NOMO-1 treated with dmso at 0.1 percent for 144 hours (cell line): Measurements from ENCODE around the gene QSOX1.
"Not testable (repeated sequence)": the region's sequence is repeated elsewhere in the genome, so short reads cannot be mapped to it uniquely, and the experiment has no call there.

Source experiments
- DNase-seq: peaks from one replicate; lab custom pipeline; 2025; ENCODE audit not compliant: unreplicated experiment; lab: John Stamatoyannopoulos, UW

QSOX1 gene

DNA sequence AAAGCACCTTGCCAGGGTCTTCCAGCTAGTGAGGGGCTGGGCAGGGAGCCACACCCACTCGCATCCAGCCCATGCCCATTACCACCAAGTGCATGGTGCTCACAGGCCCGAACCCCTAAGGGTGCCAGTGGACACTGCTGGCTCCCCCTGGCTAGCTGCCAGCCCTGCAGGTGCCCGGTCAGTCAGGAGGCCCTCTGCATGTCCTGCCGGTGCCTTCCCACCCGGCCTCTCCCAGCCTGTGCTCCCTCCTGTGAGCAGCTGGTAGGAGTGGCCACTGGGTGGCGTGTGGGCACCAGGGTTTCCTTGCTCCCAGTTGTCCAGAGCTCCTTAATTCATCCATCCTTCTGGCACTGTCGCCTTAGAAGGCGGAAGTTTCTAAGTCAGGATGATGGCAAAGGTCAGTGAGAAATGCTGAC is 33.4 kb downstream of the QSOX1 start:
- no peak for DNase-seq

DNA sequence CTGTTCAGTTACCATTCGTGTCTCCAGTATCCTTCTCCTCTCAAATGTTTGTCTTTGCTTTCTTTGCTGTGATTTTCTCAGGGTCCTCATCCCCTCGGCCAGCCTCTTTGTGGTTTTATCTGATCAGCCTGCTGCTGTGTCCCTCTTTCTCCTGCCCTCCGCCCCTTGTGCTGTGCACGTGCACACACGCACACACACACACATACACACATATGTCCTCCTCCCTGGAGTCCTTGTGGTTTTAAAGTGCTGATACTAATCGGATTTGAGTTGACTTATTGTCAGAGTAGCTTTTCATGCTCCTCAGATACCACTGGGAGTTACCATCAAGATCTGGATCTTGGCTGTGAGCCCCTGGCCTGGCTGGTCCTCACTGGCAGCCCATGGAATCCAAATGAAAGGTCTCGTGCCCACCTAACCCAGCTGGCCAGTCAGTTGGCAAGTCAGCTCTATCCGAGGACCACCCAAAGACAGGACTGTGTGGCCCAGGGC is 34.1 kb downstream of the QSOX1 start:
- DNase-seq, result no peak

DNA sequence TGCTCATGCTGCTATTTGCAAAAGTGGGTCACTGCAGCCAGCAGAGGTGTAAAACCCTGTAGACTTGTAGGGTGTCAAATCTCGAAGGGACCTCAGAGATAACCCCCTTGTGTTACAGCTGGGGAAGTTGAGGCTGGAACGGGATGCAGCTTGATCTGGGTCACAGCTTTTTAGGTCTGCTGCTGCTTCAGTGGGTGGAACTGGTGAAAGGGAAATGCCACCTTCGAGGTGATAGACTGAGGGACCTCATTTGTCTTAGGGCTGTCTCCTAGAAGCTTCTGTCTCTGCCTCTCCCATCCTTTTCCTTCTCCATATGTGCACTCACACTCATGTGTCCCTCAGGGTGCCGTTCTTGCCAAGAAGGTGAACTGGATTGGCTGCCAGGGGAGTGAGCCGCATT is 35.4 kb downstream of the QSOX1 start:
- DNase-seq, result no peak

DNA sequence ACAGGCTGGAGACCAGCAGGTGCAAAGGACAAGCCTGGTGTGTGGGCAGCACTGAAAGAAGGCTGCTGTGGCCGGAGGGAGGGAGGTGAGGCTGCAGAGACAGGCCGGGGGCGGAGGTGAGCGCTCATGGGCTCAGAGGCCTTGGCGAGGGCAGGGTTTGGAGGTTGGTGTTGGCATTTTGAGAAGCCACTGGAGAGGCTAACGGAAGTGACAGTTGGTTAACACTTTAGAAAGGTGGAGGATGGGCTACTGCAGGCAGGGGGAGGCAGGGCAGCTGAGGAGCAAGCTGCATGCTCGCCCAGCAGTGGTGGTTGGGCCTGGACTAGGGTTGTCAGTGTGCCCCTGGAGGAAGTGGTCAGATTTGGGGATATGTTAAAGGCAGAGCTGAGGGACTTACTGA is 37.5 kb downstream of the QSOX1 start:
- no peak for DNase-seq

DNA sequence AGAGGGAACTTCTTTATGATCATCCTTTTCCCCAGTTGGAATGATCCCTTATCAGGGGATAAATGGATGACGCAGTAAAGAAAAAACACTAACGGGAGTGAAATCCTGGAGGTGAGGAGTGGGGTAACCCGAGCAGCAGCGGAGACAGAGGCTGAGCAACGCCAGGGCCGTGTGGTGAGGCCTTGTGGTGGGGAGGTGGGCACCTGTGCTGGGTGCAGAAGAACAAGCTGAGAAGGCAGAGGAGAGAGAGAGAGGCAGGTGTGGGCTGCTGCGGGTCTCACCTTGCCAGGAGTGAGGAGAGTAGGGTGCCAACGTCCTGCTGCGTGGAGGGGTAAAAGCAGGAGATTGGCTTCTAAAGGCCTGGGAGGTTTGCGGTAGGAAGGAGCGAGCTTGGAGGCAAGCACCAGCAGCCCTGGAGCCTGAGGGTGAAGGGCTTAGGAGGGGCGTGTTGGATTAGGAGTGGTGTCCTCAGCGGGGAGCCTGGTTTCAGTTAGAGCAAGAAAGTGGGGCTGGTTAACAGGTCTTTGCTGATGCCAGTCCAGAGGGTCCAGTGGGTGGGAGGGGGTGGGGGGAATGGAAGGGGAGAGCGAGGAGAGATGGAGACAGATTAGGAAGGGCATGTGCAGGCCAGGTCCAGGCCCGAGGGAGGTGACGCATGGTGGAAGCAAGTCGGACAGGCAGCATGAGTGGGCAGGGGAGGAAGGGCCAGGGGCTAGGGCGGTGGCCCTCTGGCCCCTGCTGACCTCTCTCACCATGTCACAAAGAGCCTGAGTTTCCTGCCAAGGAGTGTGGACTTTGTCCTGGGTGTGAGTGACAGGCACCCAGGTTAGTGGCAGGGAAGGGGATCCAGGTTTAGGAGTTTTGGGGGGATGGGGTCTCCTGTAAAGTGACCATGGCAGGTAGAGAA is 38.7 kb downstream of the QSOX1 start:
- DNase-seq, result no peak

DNA sequence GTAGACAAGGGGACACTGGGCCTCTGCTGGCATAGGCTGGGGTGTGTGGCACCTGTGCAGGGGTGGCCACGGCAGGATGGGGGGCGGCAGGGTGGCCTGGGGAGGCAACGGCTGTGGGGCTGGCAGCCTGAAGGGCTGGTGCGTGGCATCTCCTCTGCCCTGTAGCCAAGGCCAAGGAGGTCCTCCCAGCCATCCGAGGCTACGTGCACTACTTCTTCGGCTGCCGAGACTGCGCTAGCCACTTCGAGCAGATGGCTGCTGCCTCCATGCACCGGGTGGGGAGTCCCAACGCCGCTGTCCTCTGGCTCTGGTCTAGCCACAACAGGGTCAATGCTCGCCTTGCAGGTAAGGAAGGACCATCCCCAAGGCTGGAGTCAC is 39.4 kb downstream of the QSOX1 start:
- no peak for DNase-seq

DNA sequence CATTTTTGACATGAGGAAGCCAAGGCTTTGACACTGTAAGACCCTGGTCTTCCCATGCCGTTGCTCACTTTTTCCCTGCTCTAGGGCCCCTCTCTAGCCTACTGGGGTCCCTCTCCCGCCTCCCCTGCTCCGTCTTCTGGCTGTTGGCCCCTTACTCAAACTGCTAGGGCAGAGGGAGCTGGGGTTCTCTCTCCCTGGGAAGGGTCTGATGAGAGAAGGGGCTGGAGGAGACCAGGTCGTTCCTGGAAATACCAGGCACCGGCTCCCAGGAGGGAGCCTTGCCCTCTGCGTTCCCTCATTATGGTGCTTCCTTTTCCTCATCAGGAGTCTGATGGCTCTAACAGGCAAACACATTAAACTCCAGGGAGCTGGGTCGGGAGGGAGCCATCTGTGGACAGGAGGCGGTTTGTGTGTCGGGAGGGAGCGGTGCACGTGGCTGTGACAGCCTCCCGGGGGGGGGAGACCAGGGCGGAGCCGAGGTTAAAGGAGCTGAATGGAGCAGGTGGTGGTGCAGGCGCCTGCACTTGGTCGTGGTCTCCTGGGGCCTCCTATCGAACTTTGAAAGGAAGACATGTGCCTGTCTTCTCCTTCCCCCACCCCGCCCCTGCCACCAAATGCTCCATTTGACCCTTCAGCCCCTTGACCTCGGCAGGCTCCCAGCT is 40.0 kb downstream of the QSOX1 start:
- no peak for DNase-seq

DNA sequence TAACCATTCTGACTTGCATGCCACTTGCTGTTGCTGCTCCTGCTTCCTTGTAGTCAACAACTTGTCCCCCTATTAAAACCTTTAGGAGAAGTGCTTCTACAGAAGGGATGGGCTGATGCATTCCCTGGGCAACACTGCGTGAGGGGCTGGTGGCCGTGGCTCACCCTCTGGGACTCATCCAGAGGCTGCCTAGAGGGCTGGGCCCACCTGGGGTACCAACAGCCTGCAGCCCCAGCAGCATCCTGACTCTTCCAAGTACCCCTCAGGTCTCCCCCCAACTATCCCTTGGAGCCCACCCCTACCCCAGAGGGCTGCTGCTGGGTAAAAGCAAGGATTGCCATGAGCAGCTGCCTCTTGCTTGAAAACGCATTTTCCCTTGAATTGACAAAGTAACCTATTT is 40.7 kb downstream of the QSOX1 start:
- no peak for DNase-seq

DNA sequence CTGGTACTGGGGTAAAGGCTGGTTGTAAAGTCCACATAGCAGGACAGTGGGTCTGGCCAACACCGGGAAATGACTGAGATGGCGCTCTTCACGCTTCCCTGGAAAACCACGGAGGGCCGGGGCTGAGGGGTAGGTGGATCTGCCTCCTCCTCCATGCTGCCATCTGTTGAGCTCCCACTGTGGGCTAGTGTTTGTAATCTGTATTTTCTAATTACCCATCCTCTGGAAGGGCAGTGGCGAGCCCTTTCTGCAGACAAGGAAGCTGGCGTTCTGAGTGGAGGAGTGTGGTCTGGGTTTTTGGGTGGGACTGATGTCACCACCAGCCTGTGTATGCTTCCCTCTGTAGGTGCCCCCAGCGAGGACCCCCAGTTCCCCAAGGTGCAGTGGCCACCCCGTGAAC is 41.2 kb downstream of the QSOX1 start:
- DNase-seq, result no peak

DNA sequence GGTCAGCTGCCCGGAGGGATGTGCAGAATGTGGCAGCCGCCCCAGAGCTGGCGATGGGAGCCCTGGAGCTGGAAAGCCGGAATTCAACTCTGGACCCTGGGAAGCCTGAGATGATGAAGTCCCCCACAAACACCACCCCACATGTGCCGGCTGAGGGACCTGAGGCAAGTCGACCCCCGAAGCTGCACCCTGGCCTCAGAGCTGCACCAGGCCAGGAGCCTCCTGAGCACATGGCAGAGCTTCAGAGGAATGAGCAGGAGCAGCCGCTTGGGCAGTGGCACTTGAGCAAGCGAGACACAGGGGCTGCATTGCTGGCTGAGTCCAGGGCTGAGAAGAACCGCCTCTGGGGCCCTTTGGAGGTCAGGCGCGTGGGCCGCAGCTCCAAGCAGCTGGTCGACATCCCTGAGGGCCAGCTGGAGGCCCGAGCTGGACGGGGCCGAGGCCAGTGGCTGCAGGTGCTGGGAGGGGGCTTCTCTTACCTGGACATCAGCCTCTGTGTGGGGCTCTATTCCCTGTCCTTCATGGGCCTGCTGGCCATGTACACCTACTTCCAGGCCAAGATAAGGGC is 41.9 kb downstream of the QSOX1 start:
- DNase-seq, result no peak

DNA sequence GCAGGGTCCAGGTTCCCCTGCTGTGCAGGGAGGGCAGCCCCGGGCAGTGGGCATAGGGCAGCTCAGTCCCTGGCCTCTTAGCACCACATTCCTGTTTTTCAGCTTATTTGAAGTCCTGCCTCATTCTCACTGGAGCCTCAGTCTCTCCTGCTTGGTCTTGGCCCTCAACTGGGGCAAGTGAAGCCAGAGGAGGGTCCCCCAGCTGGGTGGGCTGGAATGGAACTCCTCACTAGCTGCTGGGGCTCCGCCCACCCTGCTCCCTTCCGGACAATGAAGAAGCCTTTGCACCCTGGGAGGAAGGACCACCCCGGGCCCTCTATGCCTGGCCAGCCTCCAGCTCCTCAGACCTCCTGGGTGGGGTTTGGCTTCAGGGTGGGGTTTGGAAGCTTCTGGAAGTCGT is 42.6 kb downstream of the QSOX1 start:
- no peak for DNase-seq

DNA sequence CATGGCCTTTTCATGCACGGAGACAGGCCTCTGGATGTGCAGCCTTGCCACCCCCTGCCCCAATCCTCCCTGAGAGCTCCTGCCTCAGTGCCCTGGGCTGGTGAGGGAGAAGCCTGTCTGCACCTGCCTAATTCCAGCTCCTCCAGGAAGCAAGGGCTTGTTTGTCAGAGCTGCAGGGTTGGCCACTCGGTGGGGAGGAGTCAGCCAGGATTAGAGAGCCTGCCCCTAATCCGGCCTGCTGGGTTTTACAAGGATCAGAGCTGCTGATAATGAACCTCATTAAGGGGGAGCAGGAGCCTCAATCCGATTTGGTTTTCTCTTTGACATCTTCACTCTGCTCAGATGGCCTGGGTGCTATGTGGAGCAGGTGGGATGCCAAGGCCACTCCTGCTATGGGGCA is 43.5 kb downstream of the QSOX1 start:
- no peak for DNase-seq

DNA sequence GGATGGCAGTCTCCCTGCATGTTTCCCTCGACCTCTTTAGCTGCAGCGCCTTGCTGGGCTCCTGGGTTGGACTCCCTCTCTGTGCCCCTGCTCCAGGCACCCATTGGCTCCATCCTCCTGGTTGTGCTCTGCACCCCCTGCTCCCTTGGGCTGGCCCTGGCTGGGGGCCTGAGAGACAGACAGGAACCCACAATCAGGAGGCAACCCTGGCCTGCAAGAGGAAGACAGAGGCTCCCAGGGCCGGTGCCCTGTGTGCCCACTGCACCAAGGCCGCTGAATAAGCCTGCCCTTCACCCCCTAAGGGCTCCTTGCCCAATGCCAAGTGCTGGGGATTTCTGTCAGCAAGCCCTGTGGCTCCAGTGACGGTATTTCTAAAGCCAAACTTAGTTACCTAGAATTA is 43.9 kb downstream of the QSOX1 start:
- no peak for DNase-seq

DNA sequence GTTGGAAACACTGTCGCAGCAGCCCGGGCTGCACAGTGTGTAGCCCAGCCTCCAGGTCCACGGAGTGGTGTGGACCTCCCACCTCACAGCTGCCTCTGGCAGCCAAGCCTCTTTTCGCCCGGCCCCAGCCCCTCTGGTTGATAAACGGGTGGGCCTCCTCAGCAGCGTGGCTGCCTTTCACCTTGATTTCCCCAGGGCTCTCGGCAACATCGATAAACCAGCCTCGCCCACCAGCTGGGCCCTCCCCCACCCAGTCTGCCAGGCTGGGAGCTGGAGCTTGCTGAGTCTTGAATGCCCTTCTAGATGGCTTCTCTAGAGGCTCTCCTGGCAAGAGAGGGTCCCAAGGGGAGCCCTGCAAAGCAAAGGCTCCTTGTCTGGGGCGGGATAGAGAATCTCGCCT is 44.3 kb downstream of the QSOX1 start:
- no peak for DNase-seq

DNA sequence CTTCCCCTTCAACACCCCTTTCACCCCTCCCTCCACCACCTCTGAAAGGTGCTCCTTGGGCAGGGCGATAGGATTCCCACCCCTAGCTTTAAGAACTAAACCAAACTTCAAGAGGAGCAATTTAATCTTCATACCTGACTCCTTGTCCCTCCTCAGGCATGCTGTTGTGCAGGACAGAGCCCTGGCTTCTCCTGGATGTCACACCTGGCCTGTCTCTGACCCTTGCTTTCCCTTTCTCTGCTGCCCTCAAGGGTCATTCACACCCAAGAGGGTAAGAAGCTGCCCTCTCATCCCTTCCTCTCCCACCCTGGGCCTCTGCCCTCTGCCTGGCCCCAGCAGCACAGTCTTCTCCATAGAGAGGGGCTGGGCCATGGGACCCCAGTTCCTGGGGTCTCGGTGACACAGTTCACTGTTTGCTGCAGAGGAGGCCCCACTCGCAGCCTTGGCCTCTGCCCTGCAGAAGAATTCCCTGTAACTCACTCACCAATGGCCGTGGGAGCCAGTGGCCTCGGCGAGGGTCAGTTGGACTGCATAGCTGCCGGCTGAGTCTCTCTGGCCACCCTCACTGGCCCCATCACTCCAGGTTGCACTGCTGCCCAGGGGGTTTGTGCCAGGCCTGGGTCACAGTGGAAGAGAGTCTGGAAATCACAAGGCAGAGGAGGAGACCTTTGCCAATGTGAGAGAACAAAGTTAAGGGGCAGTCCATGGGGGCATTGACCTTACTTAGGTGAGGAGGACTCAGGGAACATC is 47.0 kb downstream of the QSOX1 start:
- no peak for DNase-seq

DNA sequence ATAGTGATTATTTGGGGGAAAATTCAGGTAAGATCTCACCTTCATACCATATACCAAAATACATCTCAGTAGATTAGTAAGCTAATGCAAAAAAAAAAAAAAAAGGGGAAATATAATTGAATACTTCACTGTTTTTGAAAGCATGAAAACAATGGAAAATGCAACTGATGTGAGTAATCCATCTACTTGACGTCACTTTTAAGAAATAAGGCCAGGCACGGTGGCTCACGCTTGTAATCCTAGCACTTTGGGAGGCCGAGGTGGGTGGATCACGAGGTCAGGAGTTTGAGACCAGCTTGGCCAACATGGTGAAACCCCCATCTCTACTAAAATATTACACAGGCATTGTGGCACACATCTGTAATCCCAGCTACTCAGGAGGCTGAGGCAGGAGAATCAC is 47.9 kb downstream of the QSOX1 start:
- DNase-seq, result not testable (repeated sequence)

DNA sequence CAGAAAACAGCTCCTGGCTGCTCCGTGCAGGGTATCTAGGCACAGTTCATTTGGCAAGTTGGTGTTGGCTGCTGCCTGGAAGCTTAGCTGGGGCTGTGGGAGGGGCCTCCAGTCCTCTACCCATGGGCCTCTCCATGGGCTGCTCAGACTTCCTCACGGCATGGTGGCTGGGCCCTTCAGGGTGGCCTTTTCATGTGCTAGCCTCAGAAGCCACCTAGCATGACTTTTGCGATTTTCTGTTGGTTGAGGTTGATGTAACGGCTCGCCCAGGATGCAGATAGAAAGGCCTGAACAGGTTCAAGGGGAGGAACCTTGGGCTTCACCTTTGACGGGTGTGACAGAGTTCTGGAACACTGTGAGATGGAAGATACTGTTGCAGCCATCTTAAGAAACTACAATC is 49.6 kb downstream of the QSOX1 start:
- no peak for DNase-seq

DNA sequence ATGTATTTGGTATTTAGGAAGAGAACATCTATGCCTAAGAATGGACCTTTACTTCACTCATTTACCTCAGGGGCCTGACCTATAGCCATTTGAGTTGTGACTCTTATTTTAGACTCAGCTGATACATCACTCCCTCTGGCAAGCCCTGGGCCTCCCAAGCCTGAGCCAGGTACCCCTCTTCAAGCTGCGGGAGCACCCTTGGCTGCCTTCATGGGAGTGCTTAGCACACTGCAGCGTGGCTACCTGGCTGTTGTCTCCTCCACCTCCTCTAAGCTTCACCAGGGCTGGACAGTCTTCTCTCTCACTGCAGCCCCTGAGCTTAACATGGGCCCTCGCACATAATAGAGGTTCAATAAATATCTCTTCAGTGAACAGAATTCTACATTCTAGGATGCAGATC is 51.9 kb downstream of the QSOX1 start:
- no peak for DNase-seq

DNA sequence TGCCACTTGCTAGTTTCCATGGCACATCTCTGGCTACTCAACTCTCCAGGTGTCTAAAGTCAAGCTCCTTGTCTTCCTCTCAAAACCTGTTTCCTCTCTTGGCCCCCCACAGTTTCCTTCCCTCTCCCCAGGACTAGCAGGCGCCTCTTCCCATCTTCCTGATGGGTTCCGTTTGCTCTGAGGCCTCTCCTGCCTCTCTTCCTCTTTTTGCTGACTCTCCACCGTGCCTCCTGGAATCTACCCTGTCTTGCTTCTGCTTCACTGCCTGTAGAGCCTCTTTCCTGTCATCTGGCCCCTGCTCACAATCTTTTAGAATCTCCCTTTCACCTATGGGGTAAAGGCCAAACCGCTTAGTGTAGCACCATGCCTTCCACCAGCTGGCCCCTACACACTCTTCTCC is 53.6 kb downstream of the QSOX1 start:
- DNase-seq, result peak; percentile 50

DNA sequence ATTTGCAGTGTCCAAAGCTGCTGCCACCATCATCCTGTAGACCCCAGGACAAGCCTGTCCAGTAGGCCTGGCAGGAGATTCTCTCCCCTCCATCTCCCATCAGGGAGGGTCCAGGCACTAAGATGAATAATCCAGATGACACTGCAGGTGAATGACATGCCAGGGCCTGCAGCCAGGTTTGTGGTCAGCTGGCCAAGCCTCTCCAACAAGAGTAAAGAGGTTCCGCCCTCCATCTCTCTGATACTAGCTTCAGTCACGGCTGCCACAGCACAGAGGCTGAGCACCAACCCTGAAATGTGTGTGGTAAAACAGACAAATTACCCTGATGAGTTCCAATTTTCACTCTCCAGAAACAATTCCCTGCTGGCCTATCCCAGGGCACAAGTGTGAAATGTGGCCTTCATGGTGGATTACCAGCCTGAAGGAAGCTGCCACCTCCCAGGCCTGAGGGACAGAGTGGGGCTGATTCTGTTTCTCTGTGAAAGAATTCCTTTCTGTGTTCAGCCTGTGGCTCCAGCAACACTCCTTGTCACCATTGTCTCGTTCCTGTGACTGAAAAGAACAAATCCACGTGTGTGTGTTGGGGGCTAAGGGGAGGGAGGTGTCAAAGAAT is 55.4 kb downstream of the QSOX1 start:
- DNase-seq, result no peak
